ENCODE measurements around the gene APP.

DNA sequence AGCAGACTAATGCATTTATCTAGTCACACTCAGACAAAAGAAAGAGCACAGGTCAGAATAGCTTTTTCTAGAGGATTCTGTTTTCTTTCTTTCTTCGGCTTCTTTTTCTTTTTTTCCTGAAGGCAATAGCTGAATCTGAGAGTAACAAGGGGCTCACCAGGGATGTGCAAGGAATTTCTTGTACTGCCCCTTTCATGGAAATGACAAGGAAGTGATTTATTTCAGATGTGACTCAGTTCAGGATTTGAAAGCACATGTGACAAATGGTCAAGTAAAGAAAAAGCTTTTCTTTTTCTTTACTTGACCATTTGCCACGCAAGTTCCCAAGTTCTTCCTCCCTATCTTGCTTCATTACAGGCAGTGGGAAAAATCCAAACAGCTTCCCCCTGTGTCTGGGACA, 233.8 kb downstream of the APP start:
- TF ChIP-seq, protein P1, sequence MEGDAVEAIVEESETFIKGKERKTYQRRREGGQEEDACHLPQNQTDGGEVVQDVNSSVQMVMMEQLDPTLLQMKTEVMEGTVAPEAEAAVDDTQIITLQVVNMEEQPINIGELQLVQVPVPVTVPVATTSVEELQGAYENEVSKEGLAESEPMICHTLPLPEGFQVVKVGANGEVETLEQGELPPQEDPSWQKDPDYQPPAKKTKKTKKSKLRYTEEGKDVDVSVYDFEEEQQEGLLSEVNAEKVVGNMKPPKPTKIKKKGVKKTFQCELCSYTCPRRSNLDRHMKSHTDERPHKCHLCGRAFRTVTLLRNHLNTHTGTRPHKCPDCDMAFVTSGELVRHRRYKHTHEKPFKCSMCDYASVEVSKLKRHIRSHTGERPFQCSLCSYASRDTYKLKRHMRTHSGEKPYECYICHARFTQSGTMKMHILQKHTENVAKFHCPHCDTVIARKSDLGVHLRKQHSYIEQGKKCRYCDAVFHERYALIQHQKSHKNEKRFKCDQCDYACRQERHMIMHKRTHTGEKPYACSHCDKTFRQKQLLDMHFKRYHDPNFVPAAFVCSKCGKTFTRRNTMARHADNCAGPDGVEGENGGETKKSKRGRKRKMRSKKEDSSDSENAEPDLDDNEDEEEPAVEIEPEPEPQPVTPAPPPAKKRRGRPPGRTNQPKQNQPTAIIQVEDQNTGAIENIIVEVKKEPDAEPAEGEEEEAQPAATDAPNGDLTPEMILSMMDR (IDR thresholded peaks at IDR 0.05): no peak
- no peak for TF ChIP-seq POLR2AphosphoS5 (IDR thresholded peaks at IDR 0.05)

Measured in breast epithelium (tissue), 3 donors.